Measurements from ENCODE around the gene SAMD7. TPM values are rescaled to one million over a fixed set of nuclear protein-coding genes. Genes with fewer than 3 reads are reported as not detected.

Gene SAMD7
- total and polyA plus RNA-seq, 2 of the 13 experiments (the other 11 are each of a cell fraction or from before 2014, with no cell fraction given), result not detected

DNA sequence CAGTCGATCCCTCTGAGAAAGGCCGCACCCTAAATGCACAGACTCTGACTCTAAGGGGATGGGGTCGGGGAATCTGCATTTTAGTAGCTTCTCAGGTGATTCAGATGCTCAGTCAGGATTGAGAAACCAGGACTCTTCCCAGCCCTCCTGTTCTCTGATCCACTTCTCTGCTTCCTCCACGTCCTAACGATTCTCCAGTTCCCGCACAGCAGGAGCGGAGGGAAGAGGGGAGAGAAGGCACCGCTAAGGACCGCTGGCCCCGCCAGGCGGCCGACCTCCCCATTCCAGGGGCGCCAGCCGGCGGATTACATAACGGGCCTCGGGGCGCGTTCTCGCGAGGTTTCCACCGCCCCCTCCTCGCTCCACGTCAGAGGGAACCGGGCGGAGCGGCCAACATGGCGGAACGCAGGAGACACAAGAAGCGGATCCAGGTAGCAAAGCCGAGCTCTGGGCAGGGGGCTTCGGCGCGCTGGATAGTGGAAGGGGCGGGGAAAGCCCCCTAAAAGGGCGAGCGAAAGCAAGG is 55.1 kb downstream of the SAMD7 start, which contains the start of gene SEC62 (continued):
- TF ChIP-seq MAZ (IDR thresholded peaks at IDR 0.05; ENCODE audit: borderline replicate concordance, low read depth, low read length) (peak; percentile 94), MAZ (CRISPR knock-in tag; IDR thresholded peaks at IDR 0.05; ENCODE audit: low read depth) (peak; percentile 79), NFKBIZ (CRISPR knock-in tag; IDR thresholded peaks at IDR 0.05) (peak; percentile 83)

DNA sequence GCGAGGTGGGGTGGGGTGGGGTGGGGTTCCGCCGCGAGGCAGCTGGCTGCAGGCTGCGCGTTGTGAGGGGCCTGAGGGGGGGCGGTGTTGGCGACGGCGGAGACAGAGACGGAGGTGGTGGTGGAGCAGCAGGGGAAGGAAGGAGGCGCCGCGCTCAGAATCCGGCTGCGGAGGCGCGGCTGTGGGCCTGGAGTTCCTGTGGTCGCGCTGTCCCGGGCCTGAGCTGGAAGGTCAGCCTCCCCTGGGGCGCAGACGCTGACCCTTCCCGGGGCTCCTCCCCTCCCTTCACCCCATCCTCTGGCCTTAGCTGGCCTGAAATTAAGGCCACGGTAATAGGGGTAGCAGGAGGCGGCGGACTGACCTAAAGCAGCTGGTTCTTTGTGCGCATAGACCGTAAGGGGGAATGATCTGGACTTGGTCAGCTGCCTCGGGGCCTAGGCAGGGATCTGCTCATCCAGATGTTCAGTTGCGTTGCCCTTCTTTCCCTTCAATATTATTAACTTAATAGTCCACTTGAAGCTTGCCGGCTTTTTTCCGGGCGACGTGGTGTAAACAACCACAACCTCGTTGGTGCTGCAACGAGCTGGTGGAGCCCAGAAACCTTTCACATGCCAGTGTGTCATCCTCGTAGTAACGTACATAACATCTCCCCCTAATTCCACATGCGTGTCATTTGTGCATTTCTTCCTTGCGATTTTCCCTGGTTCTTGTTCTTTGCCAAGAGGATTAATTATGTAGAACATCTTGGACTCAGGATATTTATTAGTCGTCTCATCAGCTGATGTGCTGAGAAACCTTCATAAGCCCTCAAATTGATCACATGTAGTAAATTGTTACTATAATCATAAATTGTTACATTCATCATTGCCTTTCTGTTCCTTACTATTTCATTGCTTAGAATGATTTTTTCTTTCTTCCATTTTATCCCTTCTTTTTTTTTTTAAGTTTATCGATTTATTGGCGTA is 55.9 kb downstream of the SAMD7 start:
- Histone ChIP-seq H3K9ac (ENCODE audit: insufficient read depth, low read depth, low read length) (peak overlapping the region; percentile 94), H3K4me3 (replicated peaks in 1 of 3; ENCODE audit: insufficient read depth in 1 of 3, low read depth in 2 of 3, low read length in 3 of 3) (peak overlapping the region; percentile 75 to 99 (median 95))
- 0 out of 2 replicates have a peak, but pooled peaks have one; percentile 12 for TF ChIP-seq ZNF616 (CRISPR knock-in tag; IDR thresholded peaks at IDR 0.05; ENCODE audit: low read depth)
- TF ChIP-seq ZNF614 (CRISPR knock-in tag; IDR thresholded peaks at IDR 0.05; ENCODE audit: borderline replicate concordance), result no peak
- TF ChIP-seq ZSCAN25 (CRISPR knock-in tag; IDR thresholded peaks at IDR 0.05), result no peak
- TF ChIP-seq CCAR2 (optimal IDR thresholded peaks at IDR 0.05; ENCODE audit: low read depth, low read length), result no peak
- no peak for TF ChIP-seq ZNF207 (IDR thresholded peaks at IDR 0.05; ENCODE audit: borderline replicate concordance)
- TF ChIP-seq HOXA9 (CRISPR knock-in tag; IDR thresholded peaks at IDR 0.05; ENCODE audit: borderline replicate concordance), result no peak
- TF ChIP-seq TAF1 (CRISPR knock-in tag; IDR thresholded peaks at IDR 0.05), result peak; percentile 28; the same call in 1 of the 2 replicates
- no peak for TF ChIP-seq TSC22D2 (CRISPR knock-in tag; IDR thresholded peaks at IDR 0.05; ENCODE audit: borderline replicate concordance)
- TF ChIP-seq, protein P1, sequence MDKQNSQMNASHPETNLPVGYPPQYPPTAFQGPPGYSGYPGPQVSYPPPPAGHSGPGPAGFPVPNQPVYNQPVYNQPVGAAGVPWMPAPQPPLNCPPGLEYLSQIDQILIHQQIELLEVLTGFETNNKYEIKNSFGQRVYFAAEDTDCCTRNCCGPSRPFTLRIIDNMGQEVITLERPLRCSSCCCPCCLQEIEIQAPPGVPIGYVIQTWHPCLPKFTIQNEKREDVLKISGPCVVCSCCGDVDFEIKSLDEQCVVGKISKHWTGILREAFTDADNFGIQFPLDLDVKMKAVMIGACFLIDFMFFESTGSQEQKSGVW (CRISPR knock-in tag; IDR thresholded peaks at IDR 0.05; ENCODE audit: borderline replicate concordance), result no peak
- TF ChIP-seq ZFP1 (CRISPR knock-in tag; IDR thresholded peaks at IDR 0.05), result no peak
- 0 out of 2 replicates have a peak, but pooled peaks have one; percentile 23 for TF ChIP-seq SIN3A (IDR thresholded peaks at IDR 0.05; ENCODE audit: borderline replicate concordance, low read depth, low read length)
- TF ChIP-seq, protein P2, sequence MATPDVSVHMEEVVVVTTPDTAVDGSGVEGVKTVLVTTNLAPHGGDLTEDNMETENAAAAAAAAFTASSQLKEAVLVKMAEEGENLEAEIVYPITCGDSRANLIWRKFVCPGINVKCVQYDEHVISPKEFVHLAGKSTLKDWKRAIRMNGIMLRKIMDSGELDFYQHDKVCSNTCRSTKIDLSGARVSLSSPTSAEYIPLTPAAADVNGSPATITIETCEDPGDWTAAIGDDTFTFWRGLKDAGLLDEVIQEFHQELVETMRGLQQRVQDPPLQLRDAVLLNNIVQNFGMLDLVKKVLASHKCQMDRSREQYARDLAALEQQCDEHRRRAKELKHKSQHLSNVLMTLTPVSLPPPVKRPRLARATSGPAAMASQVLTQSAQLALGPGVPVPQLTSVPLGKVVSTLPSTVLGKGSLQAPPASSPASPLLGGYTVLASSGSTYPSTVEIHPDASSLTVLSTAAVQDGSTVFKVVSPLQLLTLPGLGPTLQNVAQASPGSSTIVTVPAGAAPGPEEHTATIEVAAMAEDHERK (CRISPR knock-in tag; IDR thresholded peaks at IDR 0.05; ENCODE audit: low read depth), result no peak
- TF ChIP-seq, protein P3, sequence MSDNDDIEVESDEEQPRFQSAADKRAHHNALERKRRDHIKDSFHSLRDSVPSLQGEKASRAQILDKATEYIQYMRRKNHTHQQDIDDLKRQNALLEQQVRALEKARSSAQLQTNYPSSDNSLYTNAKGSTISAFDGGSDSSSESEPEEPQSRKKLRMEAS (IDR thresholded peaks at IDR 0.05), result peak; percentile 64
- 0 out of 2 replicates have a peak, but pooled peaks have one; percentile 19 for TF ChIP-seq ZNF879 (CRISPR knock-in tag; IDR thresholded peaks at IDR 0.05)
- no peak for TF ChIP-seq ZFAT (CRISPR knock-in tag; conservative IDR thresholded peaks at IDR 0.05)
- TF ChIP-seq SP1 (IDR thresholded peaks at IDR 0.05), result no peak
- no peak for TF ChIP-seq SP1 (CRISPR knock-in tag; IDR thresholded peaks at IDR 0.05)

More for the DNA sequence above, 55.9 kb downstream of the SAMD7 start:
- Histone ChIP-seq H3K79me2 (ENCODE audit: insufficient read depth, low read length) (peaks cover 56% of the 10 kb centered on the region), H3K27ac (ENCODE audit: extremely low read length, insufficient read depth, low read length) (peak overlapping the region; percentile 72), H3K4me2 (ENCODE audit: low read depth, low read length) (peak overlapping the region; percentile 72), H3K9me3 (ENCODE audit: low read length) (no peaks in the 10 kb centered on the region), H3K27me3 (ENCODE audit: control insufficient read depth in 1 of 2, insufficient read depth in 2 of 2, low read length in 2 of 2) (peaks cover 0 to 5% of the 10 kb centered on the region in 2 experiments; a peak in 1 of 5 replicates), H3K36me3 (replicated peaks in 1 of 2; ENCODE audit: control insufficient read depth in 1 of 2, insufficient read depth in 2 of 2, low read length in 2 of 2) (peaks cover 2 to 22% of the 10 kb centered on the region in 2 experiments; a peak in 3 of 5 replicates), H2AFZ (ENCODE audit: low read length) (no peak overlapping the region), H3K4me1 (ENCODE audit: insufficient read depth, low read length) (peaks cover 48% of the 10 kb centered on the region), H4K20me1 (ENCODE audit: insufficient read depth, low read length) (peaks cover 34% of the 10 kb centered on the region)
- no peak for FAIRE-seq
- 5% methylated on average over 22 of the region's 44 CpGs for WGBS (ENCODE audit: low lambda C conversion rate)
- TSS peak; percentile 43 for BruUV-seq (replicated peaks)
- POLR2A ChIA-PET, result interaction anchor here (1.1 to 2.0 kb wide), 5 partner anchors 11 to 202 kb away, joined by 4 to 16 read pairs (median 5); partner anchors contain the start of gene TERC
- DNase-seq (ENCODE audit: low spot score), result peak; percentile 6
- intact Hi-C loops (cut with micrococcal nuclease; ENCODE audit: unreplicated experiment) (loop anchor here (1.0 to 2.0 kb wide), 3 partner anchors 72 to 204 kb away; no protein-coding TSS in a partner anchor), in situ Hi-C loops (cut with HindIII; ENCODE audit: extremely low pct_ligation_motif_present, low pct_unique_long_range_greater_than_20kb) (no loop called here)
- ATAC-seq, result peak; percentile 75
- CTCF ChIA-PET (ENCODE audit: low intra/inter-chr PET ratio, low total read pairs), result no interaction called here
